Kidney epithelial cell (primary cell): Measurements from ENCODE around the gene CDK14. TPM values are rescaled to one million over a fixed set of nuclear protein-coding genes. Genes with fewer than 3 reads are reported as not detected.

ENCODE experiments used
- DNase-seq: peaks from one replicate; pipeline ENCODE4 v3.0.0-alpha.2; 2010; ENCODE audit warnings: low read depth
- H3K27me3 ChIP-seq: 2 replicates; pipeline ENCODE4 v1.6.0; 2011; ENCODE audit warnings: low read length; ENCODE audit not compliant: control insufficient read depth, insufficient read depth
- H3K36me3 ChIP-seq: 2 replicates; pipeline ENCODE4 v1.5.1; 2011; ENCODE audit warnings: low read length; ENCODE audit not compliant: control insufficient read depth, insufficient read depth
- H3K4me3 ChIP-seq: 2 replicates; pipeline ENCODE4 v1.5.1; 2011; ENCODE audit warnings: low read depth, mild to moderate bottlenecking, control low read depth, low read length
- CTCF ChIP-seq: IDR thresholded peaks from 2 replicates; pipeline ENCODE4 v1.5.1; 2011; ENCODE audit warnings: mild to moderate bottlenecking, moderate library complexity, low read length, control low read depth, inconsistent platforms; ENCODE audit not compliant: insufficient read depth, poor library complexity, severe bottlenecking
- total RNA-seq: library from RNA; depleted of rRNA; stranded (reverse); fragments of >200 nt; gene quantifications from 2 replicates; pipeline ENCODE4 v1.2.3, GENCODE V29; 2015

Gene CDK14
- total RNA-seq, 1 donor from 2014 or later, result 18.2 TPM

GRCh38 chr7:91019686-91020385 lies 423.7 kb downstream of the CDK14 start:
- Histone ChIP-seq H3K36me3 (no peaks in the 10 kb centered on the region), H3K4me3 (no peak overlapping the region), H3K27me3 (no peaks in the 10 kb centered on the region)
- no peak for TF ChIP-seq CTCF
- DNase-seq, result no peak

- Histone ChIP-seq H3K27me3 (no peaks in the 10 kb centered on the region), H3K4me3 (no peak overlapping the region), H3K36me3 (no peaks in the 10 kb centered on the region)
- no peak for DNase-seq
- TF ChIP-seq CTCF, result no peak
Observed at GRCh38 chr7:91020636-91021385, 424.7 kb downstream of the CDK14 start.

GRCh38 chr7:91021956-91022355 lies 425.8 kb downstream of the CDK14 start:
- no peaks in the 10 kb centered on the region for H3K36me3 ChIP-seq
- no peak overlapping the region for H3K4me3 ChIP-seq
- DNase-seq, result no peak
- no peak for TF ChIP-seq CTCF
- no peaks in the 10 kb centered on the region for H3K27me3 ChIP-seq

- H3K27me3 ChIP-seq, result no peaks in the 10 kb centered on the region
- TF ChIP-seq CTCF, result no peak
- no peak for DNase-seq
- no peaks in the 10 kb centered on the region for H3K36me3 ChIP-seq
- no peak overlapping the region for H3K4me3 ChIP-seq
Observed at GRCh38 chr7:91025906-91026390, 429.8 kb downstream of the CDK14 start.

- TF ChIP-seq CTCF, result no peak
- no peaks in the 10 kb centered on the region for H3K27me3 ChIP-seq
- no peaks in the 10 kb centered on the region for H3K36me3 ChIP-seq
- no peak for DNase-seq
- H3K4me3 ChIP-seq, result no peak overlapping the region
Observed at GRCh38 chr7:91029688-91030087, 433.6 kb downstream of the CDK14 start.
